ENCODE data around the gene NDFIP2.
A peak's percentile ranks its signal among the peaks of the same experiment; 100 is the strongest.

Gene NDFIP2

GRCh38 chr13:79480954-79481684 is at the start of gene NDFIP2:
Gene NDFIP2, plus strand, starts transcription at chr13:79481155. Its CDS starts 49 bp downstream, at chr13:79481204.
- peak; percentile 46 for DNase-seq

- no peak for DNase-seq
These were observed 48.9 kb upstream of the NDFIP2 start for GRCh38 chr13:79432086-79432485.

GRCh38 chr13:79432992-79433391 is 48.0 kb upstream of the NDFIP2 start:
- DNase-seq = no peak

GRCh38 chr13:79434556-79434955 is 46.4 kb upstream of the NDFIP2 start:
- no peak for DNase-seq

- DNase-seq = no peak
These were observed 45.4 kb upstream of the NDFIP2 start for GRCh38 chr13:79435561-79435990.

- no peak for DNase-seq
These were observed 41.7 kb upstream of the NDFIP2 start for GRCh38 chr13:79439275-79439674.

GRCh38 chr13:79440958-79441528 is 39.9 kb upstream of the NDFIP2 start:
- DNase-seq = no peak

GRCh38 chr13:79442221-79442620 is 38.7 kb upstream of the NDFIP2 start:
- no peak for DNase-seq

GRCh38 chr13:79442706-79443105 is 38.2 kb upstream of the NDFIP2 start:
- no peak for DNase-seq

- no peak for DNase-seq
These were observed 34.8 kb upstream of the NDFIP2 start for GRCh38 chr13:79445968-79446645.

- no peak for DNase-seq
These were observed 33.8 kb upstream of the NDFIP2 start for GRCh38 chr13:79447141-79447540.

- no peak for DNase-seq
These were observed 33.2 kb upstream of the NDFIP2 start for GRCh38 chr13:79447741-79448140.

- DNase-seq = no peak
These were observed 32.5 kb upstream of the NDFIP2 start for GRCh38 chr13:79448413-79448812.

- no peak for DNase-seq
These were observed 30.8 kb upstream of the NDFIP2 start for GRCh38 chr13:79450110-79450509.

- DNase-seq = no peak
These were observed 29.4 kb upstream of the NDFIP2 start for GRCh38 chr13:79451500-79451962.

- DNase-seq = no peak
These were observed 28.6 kb upstream of the NDFIP2 start for GRCh38 chr13:79452239-79452913.

- DNase-seq = no peak
These were observed 25.6 kb upstream of the NDFIP2 start for GRCh38 chr13:79455331-79455730.

GRCh38 chr13:79456051-79456450 is 24.9 kb upstream of the NDFIP2 start:
- DNase-seq = no peak

GRCh38 chr13:79456656-79457365 is 24.1 kb upstream of the NDFIP2 start:
- no peak for DNase-seq

- DNase-seq = no peak
These were observed 23.6 kb upstream of the NDFIP2 start for GRCh38 chr13:79457390-79457789.

GRCh38 chr13:79457948-79458347 is 23.0 kb upstream of the NDFIP2 start:
- no peak for DNase-seq

GRCh38 chr13:79458436-79458835 is 22.5 kb upstream of the NDFIP2 start:
- no peak for DNase-seq

GRCh38 chr13:79459906-79460305 is 21.0 kb upstream of the NDFIP2 start:
- no peak for DNase-seq
